ENCODE data around the gene FFAR3.

GRCh38 chr19:35377656-35378055 is 19.4 kb downstream of the FFAR3 start:
- TF ChIP-seq, protein P1, sequence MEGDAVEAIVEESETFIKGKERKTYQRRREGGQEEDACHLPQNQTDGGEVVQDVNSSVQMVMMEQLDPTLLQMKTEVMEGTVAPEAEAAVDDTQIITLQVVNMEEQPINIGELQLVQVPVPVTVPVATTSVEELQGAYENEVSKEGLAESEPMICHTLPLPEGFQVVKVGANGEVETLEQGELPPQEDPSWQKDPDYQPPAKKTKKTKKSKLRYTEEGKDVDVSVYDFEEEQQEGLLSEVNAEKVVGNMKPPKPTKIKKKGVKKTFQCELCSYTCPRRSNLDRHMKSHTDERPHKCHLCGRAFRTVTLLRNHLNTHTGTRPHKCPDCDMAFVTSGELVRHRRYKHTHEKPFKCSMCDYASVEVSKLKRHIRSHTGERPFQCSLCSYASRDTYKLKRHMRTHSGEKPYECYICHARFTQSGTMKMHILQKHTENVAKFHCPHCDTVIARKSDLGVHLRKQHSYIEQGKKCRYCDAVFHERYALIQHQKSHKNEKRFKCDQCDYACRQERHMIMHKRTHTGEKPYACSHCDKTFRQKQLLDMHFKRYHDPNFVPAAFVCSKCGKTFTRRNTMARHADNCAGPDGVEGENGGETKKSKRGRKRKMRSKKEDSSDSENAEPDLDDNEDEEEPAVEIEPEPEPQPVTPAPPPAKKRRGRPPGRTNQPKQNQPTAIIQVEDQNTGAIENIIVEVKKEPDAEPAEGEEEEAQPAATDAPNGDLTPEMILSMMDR (IDR thresholded peaks at IDR 0.05; ENCODE audit: low read length), result no peak
- no peak for TF ChIP-seq EZH2 (optimal IDR thresholded peaks at IDR 0.05; ENCODE audit: low read depth, low read length)

All from MM.1S (cell line).